AG04449 (cell line): ENCODE data around the gene ZNF217.

Experiments used
- CTCF ChIA-PET: fragments of 350-600 bp; formaldehyde crosslinking; extraction: SDS; loops from one replicate; lab custom pipeline; 2021; ENCODE audit warnings: antibody characterized with exemption; lab: Yijun Ruan, JAX
- POLR2A ChIA-PET: fragments of 400-600, 350-600 bp; formaldehyde crosslinking; extraction: SDS; loops from one replicate; lab custom pipeline; 2020; ENCODE audit warnings: antibody characterized with exemption, inconsistent platforms; lab: Yijun Ruan, JAX
- DNase-seq: peaks from one replicate; pipeline ENCODE4 v3.0.0-alpha.2; 2010; ENCODE audit warnings: low read depth, low spot score
- H3K4me3 ChIP-seq: 2 replicates; pipeline ENCODE4 v1.5.1; 2011; ENCODE audit warnings: low read depth, mild to moderate bottlenecking, control low read depth, low read length
- TF ChIP-seq, protein P1 (sequence below): IDR thresholded peaks from one replicate; pipeline ENCODE4 v1.5.1; 2011; ENCODE audit warnings: mild to moderate bottlenecking, moderate library complexity, low read length, control low read depth, inconsistent platforms; ENCODE audit not compliant: insufficient read depth; ENCODE audit errors: missing control alignments

The ZNF217 gene

DNA sequence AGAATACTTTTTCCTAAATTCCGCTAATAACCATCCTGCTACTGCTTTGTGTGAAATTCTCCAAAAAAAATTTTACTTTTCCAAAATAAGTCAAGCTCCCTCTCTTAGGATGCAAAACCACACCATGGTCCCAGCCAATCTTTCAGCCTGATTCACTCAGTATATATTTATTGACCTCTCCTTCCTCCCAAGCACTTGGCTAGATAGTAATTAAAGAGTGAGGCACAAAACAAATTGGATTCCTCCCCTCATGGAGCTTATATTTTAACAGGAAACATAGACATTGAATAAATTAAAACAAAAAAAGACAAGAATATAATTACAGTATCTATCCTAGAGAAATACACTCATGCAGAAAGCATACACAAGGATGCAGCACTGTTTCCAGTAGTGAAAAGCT is 9.0 kb upstream of the ZNF217 start:
- CTCF ChIA-PET = no interaction called here
- POLR2A ChIA-PET = no interaction called here

DNA sequence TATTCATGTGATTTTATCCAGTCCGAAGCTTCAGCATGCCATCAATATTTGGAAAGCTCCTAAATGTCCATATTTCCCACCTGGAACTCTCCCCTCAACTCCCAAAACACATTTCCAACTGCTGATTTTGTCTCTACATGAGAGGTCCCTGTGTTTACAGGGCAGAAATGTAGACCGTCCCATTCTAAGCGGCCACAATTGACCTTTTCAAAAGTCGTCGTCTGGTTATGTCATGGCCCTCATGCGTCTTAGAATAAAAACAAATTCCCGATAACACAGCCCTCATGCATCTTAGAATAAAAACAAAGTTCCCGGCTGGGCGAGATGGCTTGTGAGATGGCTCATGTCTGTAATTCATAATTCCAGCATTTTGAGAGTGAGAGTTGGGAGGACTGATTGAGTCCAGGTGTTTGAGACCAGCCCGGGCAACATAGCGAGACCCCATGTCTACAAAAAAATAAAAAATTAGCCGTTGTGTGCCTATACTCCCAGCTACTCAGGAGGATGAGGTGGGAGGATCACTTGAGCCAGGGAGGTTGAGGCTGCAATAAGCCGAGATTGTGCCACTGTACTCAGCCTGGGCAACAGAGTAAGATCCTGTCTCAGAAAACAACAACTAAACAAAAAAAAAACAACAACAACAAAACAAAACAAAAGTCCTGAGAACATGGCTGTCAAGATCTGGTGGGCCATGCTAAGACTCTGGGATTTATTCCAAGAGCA is 6.4 kb upstream of the ZNF217 start:
- ChIA-PET CTCF (no interaction called here), POLR2A (no interaction called here)
- TF ChIP-seq, protein P1, sequence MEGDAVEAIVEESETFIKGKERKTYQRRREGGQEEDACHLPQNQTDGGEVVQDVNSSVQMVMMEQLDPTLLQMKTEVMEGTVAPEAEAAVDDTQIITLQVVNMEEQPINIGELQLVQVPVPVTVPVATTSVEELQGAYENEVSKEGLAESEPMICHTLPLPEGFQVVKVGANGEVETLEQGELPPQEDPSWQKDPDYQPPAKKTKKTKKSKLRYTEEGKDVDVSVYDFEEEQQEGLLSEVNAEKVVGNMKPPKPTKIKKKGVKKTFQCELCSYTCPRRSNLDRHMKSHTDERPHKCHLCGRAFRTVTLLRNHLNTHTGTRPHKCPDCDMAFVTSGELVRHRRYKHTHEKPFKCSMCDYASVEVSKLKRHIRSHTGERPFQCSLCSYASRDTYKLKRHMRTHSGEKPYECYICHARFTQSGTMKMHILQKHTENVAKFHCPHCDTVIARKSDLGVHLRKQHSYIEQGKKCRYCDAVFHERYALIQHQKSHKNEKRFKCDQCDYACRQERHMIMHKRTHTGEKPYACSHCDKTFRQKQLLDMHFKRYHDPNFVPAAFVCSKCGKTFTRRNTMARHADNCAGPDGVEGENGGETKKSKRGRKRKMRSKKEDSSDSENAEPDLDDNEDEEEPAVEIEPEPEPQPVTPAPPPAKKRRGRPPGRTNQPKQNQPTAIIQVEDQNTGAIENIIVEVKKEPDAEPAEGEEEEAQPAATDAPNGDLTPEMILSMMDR = no peak
- no peak overlapping the region for H3K4me3 ChIP-seq
- no peak for DNase-seq

More for the DNA sequence above, 9.0 kb upstream of the ZNF217 start:
- TF ChIP-seq, protein P1 = no peak
- H3K4me3 ChIP-seq = no peak overlapping the region
- DNase-seq = no peak

DNA sequence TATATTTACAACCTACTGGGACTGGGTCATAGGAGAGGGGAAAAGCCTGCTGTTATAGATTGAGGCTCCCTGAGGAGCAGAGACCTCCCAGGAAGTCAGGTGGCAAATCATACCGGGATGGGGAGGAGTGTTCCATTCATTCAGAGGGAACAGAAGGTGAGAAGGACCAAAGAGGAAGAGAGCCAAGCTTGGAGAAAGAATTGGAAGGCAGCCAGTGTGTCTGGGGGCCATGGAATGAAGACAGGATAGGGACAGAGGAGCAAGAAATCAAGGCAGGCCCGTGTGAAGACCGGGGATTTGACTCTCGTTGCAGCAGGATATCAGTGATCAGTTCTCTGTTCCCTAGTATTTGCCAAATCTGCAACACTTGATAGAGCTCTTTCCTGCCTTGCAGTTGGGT is 5.7 kb upstream of the ZNF217 start:
- TF ChIP-seq, protein P1 = no peak
- no peak for DNase-seq
- ChIA-PET CTCF (no interaction called here), POLR2A (no interaction called here)
- no peak overlapping the region for H3K4me3 ChIP-seq

DNA sequence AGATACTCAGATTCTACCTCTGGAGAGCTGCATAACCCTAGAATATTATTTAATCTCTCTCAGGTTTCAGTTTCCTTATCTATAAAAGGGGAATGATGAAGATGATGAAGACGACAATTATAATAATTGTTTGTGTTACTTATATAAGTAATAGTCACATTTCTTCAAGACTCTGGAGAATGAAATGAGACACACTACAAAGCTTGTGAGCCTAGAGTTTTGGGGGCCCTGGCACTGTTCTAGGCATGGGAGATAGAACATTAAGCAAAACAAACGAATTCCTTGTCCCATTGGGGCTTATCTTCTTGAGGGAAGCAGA is 5.4 kb upstream of the ZNF217 start:
- TF ChIP-seq, protein P1 = no peak
- DNase-seq = no peak
- CTCF ChIA-PET = no interaction called here
- POLR2A ChIA-PET = no interaction called here
- H3K4me3 ChIP-seq = no peak overlapping the region

DNA sequence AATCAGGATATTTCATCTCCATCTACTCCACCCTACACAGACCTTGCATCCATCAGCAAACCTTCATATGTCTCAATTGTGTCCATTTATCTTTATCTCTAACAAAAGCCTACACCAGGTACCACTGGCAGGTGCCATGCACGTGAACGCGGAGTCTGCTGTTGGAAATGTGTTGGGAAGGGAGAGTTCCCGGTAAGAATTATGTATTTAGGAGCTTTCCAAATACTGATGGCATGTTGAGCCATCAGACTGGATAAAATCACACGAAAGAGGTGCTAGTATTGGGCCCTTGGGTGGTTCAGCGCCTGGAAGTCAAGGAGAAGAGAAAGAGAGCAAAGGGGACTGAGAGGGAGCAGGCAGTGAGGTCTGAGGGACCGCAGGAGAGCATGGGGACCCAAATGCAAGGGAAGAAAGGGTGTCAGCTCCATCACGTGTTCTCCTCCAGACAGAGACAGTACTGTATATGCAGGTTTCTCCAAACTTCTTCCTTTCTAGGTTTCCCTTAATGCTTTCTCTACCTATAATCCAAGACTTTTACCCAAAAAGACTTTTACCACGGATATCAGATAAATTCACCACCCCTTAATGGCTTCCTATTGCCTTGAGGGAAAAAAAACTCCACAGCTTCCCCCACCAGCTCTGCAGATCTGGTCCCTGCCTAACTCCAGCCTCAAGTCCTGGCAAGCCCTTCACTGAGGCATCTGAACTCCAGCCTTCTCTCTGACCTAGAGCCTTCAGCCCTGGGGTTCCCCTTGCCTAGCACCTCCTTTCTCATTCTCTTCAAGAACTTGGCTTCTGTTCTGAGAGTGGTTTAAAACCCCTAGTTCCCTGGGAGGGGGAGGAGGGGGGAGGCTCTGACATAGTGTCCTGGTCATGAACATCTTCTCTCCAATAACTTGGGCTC is 4.8 kb upstream of the ZNF217 start:
- no peak for DNase-seq
- POLR2A ChIA-PET = no interaction called here
- CTCF ChIA-PET = no interaction called here
- no peak overlapping the region for H3K4me3 ChIP-seq
- TF ChIP-seq, protein P1 = no peak

DNA sequence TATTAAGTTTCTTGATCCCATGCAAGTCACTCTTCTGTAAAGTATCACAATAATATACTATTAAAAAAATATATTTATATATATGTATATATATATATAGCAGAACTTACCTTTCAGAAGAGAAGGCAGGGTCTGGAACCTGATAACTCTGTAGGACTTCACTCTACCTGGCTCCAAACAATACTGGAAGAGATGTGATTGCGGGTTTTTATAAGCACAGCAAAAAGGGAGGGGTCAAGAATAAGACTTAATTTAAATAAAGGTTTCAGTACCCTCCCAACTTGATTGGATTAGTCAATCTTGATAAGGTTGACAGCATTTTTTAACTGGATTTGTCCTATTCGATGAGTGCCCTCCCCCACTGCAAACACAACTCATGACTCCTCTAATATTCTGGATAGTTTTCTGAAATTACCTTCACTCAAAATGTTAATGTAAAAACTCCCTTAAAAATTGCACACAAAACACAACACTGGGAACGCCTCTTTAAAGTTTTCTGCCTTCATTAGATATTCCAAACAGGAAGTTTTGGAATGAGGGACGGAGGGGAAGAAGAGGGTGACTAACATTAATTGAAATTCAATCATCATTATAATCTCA is 4.0 kb upstream of the ZNF217 start:
- H3K4me3 ChIP-seq = no peak overlapping the region
- POLR2A ChIA-PET = no interaction called here
- TF ChIP-seq, protein P1 = no peak
- CTCF ChIA-PET = interaction anchor here (0.9 kb wide), 1 partner anchor 464 kb away, joined by 4 read pairs; no protein-coding TSS in a partner anchor
- no peak for DNase-seq
